Epithelial cell of proximal tubule (primary cell): ENCODE results near the gene FAM32A. TPM values are rescaled to one million over a fixed set of nuclear protein-coding genes. Genes with fewer than 3 reads are reported as not detected.

Experiments used
- DNase-seq: peaks from one replicate; pipeline ENCODE4 v3.0.0-alpha.2; 2011; ENCODE audit warnings: low read depth
- H3K4me3 ChIP-seq: 2 replicates; pipeline ENCODE4 v1.5.1; 2011; ENCODE audit warnings: low read depth, mild to moderate bottlenecking, low read length
- total RNA-seq: library from RNA; depleted of rRNA; stranded (reverse); fragments of >200 nt; gene quantifications from 2 replicates; pipeline ENCODE4 v1.2.3, GENCODE V29; 2015
- TF ChIP-seq, protein P1 (sequence below): conservative IDR thresholded peaks from 2 replicates; pipeline ENCODE4 v1.5.1; 2012; ENCODE audit warnings: low read depth, mild to moderate bottlenecking, low read length

Gene FAM32A
- total RNA-seq, 1 donor from 2014 or later = 119 TPM

GRCh38 chr19:16155128-16155527, 30.1 kb upstream of the FAM32A start:
- TF ChIP-seq, protein P1, sequence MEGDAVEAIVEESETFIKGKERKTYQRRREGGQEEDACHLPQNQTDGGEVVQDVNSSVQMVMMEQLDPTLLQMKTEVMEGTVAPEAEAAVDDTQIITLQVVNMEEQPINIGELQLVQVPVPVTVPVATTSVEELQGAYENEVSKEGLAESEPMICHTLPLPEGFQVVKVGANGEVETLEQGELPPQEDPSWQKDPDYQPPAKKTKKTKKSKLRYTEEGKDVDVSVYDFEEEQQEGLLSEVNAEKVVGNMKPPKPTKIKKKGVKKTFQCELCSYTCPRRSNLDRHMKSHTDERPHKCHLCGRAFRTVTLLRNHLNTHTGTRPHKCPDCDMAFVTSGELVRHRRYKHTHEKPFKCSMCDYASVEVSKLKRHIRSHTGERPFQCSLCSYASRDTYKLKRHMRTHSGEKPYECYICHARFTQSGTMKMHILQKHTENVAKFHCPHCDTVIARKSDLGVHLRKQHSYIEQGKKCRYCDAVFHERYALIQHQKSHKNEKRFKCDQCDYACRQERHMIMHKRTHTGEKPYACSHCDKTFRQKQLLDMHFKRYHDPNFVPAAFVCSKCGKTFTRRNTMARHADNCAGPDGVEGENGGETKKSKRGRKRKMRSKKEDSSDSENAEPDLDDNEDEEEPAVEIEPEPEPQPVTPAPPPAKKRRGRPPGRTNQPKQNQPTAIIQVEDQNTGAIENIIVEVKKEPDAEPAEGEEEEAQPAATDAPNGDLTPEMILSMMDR = no peak
- no peak overlapping the region for H3K4me3 ChIP-seq
- DNase-seq = no peak

DNA sequence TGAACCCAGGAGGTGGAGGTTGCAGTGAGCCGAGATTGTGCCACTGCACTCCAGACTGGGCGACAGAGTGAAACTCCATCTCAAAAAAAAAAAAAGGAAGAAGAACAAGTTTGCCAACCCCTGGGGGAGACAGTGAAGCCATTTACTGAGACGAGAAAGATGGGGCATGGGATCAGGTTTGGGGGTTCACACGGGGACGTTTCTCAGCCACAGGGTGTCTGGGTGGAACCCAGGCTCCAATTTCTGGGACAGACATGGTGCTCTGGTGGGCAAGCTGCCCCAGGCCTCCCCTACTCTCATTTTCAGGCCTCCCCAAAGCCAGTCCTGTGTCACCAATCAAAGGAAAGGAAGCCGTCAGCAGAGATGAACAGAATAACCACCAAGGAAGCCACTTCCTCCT, 28.3 kb upstream of the FAM32A start:
- H3K4me3 ChIP-seq = no peak overlapping the region
- TF ChIP-seq, protein P1 = no peak
- no peak for DNase-seq

- TF ChIP-seq, protein P1 = no peak
- no peak overlapping the region for H3K4me3 ChIP-seq
- no peak for DNase-seq
Observed at GRCh38 chr19:16157601-16158000, 27.6 kb upstream of the FAM32A start.

- DNase-seq = no peak
- TF ChIP-seq, protein P1 = no peak
- no peak overlapping the region for H3K4me3 ChIP-seq
Observed at GRCh38 chr19:16159655-16160054, 25.6 kb upstream of the FAM32A start.

- DNase-seq = no peak
- H3K4me3 ChIP-seq = no peak overlapping the region
- TF ChIP-seq, protein P1 = no peak
Observed at GRCh38 chr19:16160445-16160942, 24.7 kb upstream of the FAM32A start.

GRCh38 chr19:16160943-16161560, 24.2 kb upstream of the FAM32A start:
- TF ChIP-seq, protein P1 = no peak
- DNase-seq = no peak
- no peak overlapping the region for H3K4me3 ChIP-seq

DNA sequence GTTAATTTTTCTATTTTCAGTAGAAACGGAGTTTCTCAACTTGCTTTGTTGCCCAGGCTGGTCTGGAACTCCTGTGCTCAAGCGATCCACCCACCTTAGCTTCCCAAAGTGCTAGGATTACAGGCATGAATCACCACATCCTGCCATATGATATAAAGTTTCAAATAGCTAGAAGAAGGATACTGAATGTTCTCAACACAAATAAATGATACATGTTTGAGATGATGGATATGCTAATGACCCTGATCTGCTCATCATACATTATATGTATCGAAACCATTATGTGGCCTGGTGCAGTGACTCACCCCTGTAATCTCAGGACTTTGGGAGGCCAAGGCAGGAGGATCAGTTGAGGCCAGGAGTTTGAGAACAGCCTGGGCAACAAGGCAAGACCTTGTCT, 23.4 kb upstream of the FAM32A start:
- DNase-seq = no peak
- no peak overlapping the region for H3K4me3 ChIP-seq
- TF ChIP-seq, protein P1 = no peak
